Measurements from ENCODE around the gene SLC47A1.
"Not testable (repeated sequence)": the region's sequence is repeated elsewhere in the genome, so short reads cannot be mapped to it uniquely, and the experiment has no call there.

The SLC47A1 gene

DNA sequence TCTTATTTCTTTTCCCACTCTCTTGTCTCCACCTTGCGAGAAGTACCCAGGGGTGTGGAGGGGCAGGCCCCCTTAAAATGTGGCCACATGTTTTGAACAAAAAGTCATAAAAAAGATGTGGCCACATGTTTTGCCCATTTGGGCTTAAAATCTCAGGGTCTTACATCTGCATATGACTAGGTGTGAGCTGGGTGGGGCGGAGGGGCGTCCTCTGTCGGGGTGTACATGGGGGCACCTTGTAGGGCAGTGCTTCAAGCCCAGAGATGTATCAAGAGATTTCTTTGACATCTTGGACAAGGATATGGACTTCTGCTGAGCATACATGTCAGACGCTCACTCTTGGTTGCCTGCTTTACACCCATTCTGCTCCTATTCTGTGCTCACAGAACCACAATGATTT, 13.0 kb upstream of the SLC47A1 start:
- DNase-seq (ENCODE audit: low read depth in 2 of 2): no peak

- no peak for DNase-seq (ENCODE audit: low read depth in 2 of 2)
Measured at GRCh38 chr17:19523690-19524089, 10.0 kb upstream of the SLC47A1 start.

- DNase-seq (ENCODE audit: low read depth in 2 of 2): not testable (repeated sequence)
Measured at GRCh38 chr17:19526950-19527349, 6.7 kb upstream of the SLC47A1 start.

DNA sequence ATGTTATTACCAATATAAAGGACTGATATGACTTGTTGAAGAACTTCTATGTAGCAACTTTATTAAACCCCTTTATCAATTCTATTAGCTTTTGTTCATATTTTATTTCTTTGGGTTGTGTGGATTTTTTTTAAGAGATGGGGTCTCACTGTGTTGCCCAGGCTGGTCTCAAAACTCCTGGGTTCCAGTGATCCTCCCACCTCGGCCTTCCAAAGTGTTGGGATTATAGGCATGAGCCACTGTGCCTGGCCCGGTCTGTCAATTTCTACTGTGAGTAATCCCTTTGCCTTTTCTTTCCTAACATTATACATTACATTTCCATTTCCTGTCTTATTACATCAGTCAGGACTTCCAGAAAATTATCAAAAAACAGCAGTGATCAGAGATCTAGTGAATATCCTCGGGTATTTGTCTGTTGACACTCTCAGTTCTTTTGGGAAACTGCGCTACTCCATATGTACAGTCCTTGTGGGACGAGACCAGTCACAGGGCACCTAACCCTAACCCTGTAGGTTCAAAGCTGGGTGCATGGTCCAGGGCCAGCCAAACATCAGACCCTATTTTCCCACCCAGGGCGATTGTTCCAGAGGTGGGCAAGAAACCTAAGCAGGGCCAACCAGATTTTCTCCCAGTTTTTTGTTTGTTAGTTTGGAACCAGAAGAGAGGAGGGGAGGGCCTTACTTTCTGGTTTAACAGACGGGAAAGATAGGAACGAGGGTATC, 1.7 kb upstream of the SLC47A1 start:
- DNase-seq (ENCODE audit: low read depth in 2 of 2): no peak

GRCh38 chr17:19533036-19533717, 477 bp upstream of the SLC47A1 start:
- no peak for DNase-seq (ENCODE audit: low read depth in 2 of 2)

GRCh38 chr17:19534562-19535149, 1.0 kb downstream of the SLC47A1 start:
- DNase-seq (ENCODE audit: low read depth in 2 of 2): no peak

GRCh38 chr17:19537111-19537510, 3.5 kb downstream of the SLC47A1 start:
- DNase-seq (ENCODE audit: low read depth in 2 of 2): no peak

DNA sequence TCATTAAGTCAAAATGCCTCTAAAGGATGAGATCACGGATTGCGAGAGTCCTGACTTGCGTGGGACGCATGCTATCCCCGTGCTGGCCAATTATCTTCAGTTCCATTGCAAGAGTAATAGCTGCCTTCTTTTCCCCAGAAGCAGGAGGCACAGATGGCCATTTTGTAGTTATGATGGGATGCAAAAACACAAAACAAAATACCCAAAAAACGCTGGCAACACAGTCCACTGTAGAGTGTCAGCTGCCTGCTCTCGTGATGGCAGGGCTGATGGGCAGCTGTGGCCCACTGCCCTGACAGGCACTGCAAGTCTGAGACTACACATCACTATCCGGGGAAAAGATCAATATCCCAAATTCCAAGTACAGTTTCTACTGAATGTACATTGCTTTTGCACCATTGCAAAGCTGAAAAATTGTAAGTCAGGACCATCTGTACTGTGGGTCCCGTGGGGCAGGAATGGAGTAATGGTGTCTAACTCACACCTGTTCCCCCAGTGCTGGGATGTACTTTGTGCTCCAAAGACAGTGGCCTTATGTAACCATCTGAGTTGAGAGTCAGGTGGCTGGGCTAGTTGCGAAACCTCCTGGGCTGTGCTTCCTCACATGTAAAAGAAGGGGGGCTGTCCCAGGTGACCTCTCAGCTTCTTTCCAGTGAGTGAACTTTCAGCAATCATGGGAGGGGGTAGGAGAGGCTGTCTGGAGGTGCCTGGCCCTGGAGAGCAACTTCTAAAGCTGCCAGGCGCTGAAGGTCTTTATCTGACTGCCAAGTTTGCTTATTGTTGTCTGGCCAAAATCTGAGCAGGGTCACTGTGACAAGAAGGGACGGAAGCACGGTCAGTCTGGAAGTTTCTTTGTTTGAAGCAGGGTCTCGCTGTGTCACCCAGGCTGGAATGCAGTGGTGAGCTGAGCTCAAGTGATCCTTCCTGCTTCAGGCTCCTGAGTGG, 4.7 kb downstream of the SLC47A1 start:
- no peak for DNase-seq (ENCODE audit: low read depth in 2 of 2)

DNA sequence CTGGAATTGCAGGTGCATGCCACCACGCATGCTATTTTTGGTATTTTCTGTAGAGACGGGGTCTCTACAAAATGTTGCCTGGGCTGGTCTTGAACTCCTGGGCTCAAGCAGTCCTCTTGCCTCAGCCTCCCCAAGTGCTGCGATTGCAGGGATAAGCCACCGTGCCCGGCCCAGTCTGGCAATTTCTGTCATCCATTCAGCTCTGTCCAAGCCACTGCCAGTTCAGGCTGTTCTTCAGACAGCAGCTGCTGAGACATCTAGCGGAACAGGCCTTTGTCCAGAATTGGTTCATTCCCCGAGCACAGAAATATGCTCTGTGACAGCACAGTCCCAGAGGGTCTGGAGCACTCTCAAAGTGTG, 5.4 kb downstream of the SLC47A1 start:
- no peak for DNase-seq (ENCODE audit: low read depth in 2 of 2)

GRCh38 chr17:19539841-19540311, 6.2 kb downstream of the SLC47A1 start:
- DNase-seq (ENCODE audit: low read depth in 2 of 2): no peak

GRCh38 chr17:19540706-19541370, 7.2 kb downstream of the SLC47A1 start:
- no peak for DNase-seq (ENCODE audit: low read depth in 2 of 2)

GRCh38 chr17:19541445-19541844, 7.8 kb downstream of the SLC47A1 start:
- DNase-seq (ENCODE audit: low read depth in 2 of 2): no peak

DNA sequence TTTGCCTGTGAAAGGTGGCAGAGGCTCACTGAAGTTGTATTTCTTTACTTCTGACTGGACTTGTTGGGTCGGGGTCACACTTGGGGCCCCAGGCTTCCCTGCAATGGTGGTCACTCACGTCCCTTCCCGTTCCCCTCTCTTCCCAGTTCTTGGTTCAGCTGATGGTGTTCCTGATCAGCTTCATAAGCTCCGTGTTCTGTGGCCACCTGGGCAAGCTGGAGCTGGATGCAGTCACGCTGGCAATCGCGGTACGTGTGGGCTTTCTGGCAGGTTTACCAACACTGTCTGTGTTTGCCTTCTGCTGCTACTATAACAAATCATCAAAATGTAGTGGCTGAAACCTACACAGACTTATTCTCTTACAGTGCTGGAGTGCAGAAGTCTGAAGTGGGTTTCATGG, 8.6 kb downstream of the SLC47A1 start:
- no peak for DNase-seq (ENCODE audit: low read depth in 2 of 2)

GRCh38 chr17:19544366-19544765, 10.7 kb downstream of the SLC47A1 start:
- no peak for DNase-seq (ENCODE audit: low read depth in 2 of 2)

GRCh38 chr17:19546289-19547065, 12.8 kb downstream of the SLC47A1 start:
- no peak for DNase-seq (ENCODE audit: low read depth in 2 of 2)

DNA sequence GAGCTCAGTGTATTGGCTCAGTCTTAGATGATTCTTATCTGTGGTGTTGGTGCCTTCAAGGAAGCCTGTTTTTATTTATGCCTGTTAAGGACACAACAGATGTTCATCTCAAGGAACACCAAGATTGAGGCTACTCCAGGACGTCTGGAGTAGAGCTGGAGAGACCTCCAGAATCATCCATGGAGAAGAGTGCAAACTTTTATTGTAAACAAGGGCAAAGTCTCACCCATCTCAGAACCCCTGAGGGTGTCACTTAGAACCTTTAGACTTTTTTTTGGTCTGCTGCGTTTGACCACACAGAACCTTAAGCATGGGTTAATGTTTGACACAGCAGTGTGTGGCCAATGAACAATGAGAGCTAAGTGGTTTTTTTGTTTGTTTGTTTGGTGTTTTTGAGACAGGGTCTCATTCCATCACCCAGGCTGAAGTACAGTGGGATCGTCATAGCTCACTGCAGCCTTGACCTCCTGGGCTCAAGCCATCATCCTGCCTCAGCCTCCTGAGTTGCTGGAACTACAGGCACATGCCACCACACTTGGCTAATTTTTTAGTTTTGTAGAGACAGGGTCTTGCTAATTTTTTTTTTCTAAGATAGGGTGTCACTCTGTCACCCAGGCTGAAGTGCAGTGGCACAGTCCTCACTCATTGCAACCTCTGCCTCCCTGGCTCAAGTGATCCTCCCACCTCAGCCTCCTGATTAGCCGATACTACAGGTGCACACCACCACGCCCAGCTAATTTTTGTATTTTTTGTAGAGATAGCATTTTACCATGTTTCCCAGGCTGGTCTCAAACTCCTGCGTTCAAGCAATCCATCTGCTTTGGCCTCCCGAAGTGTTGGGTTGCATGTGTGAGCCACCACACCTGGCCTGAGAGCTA, 16.3 kb downstream of the SLC47A1 start:
- DNase-seq (ENCODE audit: low read depth in 2 of 2): no peak

GRCh38 chr17:19551165-19551564, 17.5 kb downstream of the SLC47A1 start:
- no peak for DNase-seq (ENCODE audit: low read depth in 2 of 2)

GRCh38 chr17:19551591-19552148, 18.0 kb downstream of the SLC47A1 start:
- DNase-seq (ENCODE audit: low read depth in 2 of 2): no peak

- DNase-seq (ENCODE audit: low read depth in 2 of 2): no peak
Measured at GRCh38 chr17:19553036-19553435, 19.4 kb downstream of the SLC47A1 start.

Measured in stimulated activated CD8-positive, alpha-beta memory T cell treated with anti-CD3 and anti-CD28 coated beads, Interleukin-15, amount 100 ng/mL, for 4 hours (primary cell).